Spinal cord (tissue), 10 donors: ENCODE results near the gene KCNN1. TPM values are rescaled to one million over a fixed set of nuclear protein-coding genes. Genes with fewer than 3 reads are reported as not detected.

ENCODE experiments used
- DNase-seq, 6 donors: peaks; one replicate each; pipeline versions ENCODE4 v3.0.0 to v3.0.0-alpha.2; 2013 to 2015; ENCODE audit warnings: low spot score in 6 of 6, low read depth in 4 of 6
- H3K27ac ChIP-seq: one replicate; pipeline ENCODE4 v1.5.1; 2013; ENCODE audit warnings: low read depth, low read length, control low read depth
- H3K27me3 ChIP-seq: one replicate; pipeline ENCODE4 v1.6.1; 2013; ENCODE audit warnings: low read length; ENCODE audit not compliant: control insufficient read depth, insufficient read depth
- H3K36me3 ChIP-seq: one replicate; pipeline ENCODE4 v1.6.1; 2013; ENCODE audit warnings: low read length; ENCODE audit not compliant: control insufficient read depth, insufficient read depth
- H3K4me1 ChIP-seq: one replicate; pipeline ENCODE4 v1.6.1; 2013; ENCODE audit warnings: low read length; ENCODE audit not compliant: control insufficient read depth, insufficient read depth
- H3K4me3 ChIP-seq: one replicate; pipeline ENCODE4 v1.5.1; 2013; ENCODE audit warnings: low read depth, low read length, control low read depth
- H3K9me3 ChIP-seq: one replicate; pipeline ENCODE4 v1.6.1; 2013; ENCODE audit warnings: low read length; ENCODE audit not compliant: control insufficient read depth, insufficient read depth
- WGBS: methylation state at CpG from one replicate; pipeline ENCODE4 v1.1.5; 2013; ENCODE audit warnings: missing lambda C conversion rate; ENCODE audit not compliant: insufficient coverage; 5-methylcytosine and 5-hydroxymethylcytosine counted together
- polyA plus RNA-seq, 2 donors: library from polyadenylated mRNA; unstranded; fragments of 120-200 nt; gene quantifications; one replicate each; pipeline ENCODE4 v1.2.1, GENCODE V29; 2013; ENCODE audit not compliant: insufficient read length in 2 of 2
- total RNA-seq, 2 donors: library from RNA; depleted of rRNA in 1 of 2; stranded (reverse); fragments of 120-200 nt in 1 of 2; fragments of >200 nt in 1 of 2; gene quantifications; one replicate each; pipeline versions ENCODE4 v1.2.3 to v1.2.4, GENCODE V29; 2013 to 2014
- donor health status: healthy.

KCNN1 gene
- total and polyA plus RNA-seq, 4 donors, result 7.3 to 45.1 (median 27.1) TPM

GRCh38 chr19:17933414-17934129, 33.3 kb upstream of the KCNN1 start:
- Histone ChIP-seq H3K27me3 (no peaks in the 10 kb centered on the region), H3K4me3 (peak overlapping the region; percentile 97), H3K4me1 (peaks cover 20% of the 10 kb centered on the region), H3K36me3 (peaks cover 26% of the 10 kb centered on the region), H3K27ac (no peak overlapping the region), H3K9me3 (no peaks in the 10 kb centered on the region)
- WGBS, result 19% methylated on average over 16 of the region's 19 CpGs
- DNase-seq, result no peak

GRCh38 chr19:17936379-17936778, 30.5 kb upstream of the KCNN1 start:
- no peak for DNase-seq
- 94% methylated on average over 21 of the region's 21 CpGs for WGBS
- Histone ChIP-seq H3K27me3 (no peaks in the 10 kb centered on the region), H3K27ac (no peak overlapping the region), H3K36me3 (peaks cover 51% of the 10 kb centered on the region), H3K4me1 (peaks cover 20% of the 10 kb centered on the region), H3K9me3 (no peaks in the 10 kb centered on the region), H3K4me3 (no peak overlapping the region)

GRCh38 chr19:17937371-17937900, 29.5 kb upstream of the KCNN1 start:
- Histone ChIP-seq H3K9me3 (no peaks in the 10 kb centered on the region), H3K36me3 (peaks cover 62% of the 10 kb centered on the region), H3K27ac (no peak overlapping the region), H3K4me3 (no peak overlapping the region), H3K27me3 (no peaks in the 10 kb centered on the region), H3K4me1 (peaks cover 12% of the 10 kb centered on the region)
- WGBS, result 94% methylated on average over 7 of the region's 9 CpGs
- no peak for DNase-seq

GRCh38 chr19:17938092-17938845, 28.6 kb upstream of the KCNN1 start:
- no peaks in the 10 kb centered on the region for H3K9me3 ChIP-seq
- 33% methylated on average over 4 of the region's 7 CpGs for WGBS
- H3K4me3 ChIP-seq, result no peak overlapping the region
- H3K4me1 ChIP-seq, result peaks cover 8% of the 10 kb centered on the region
- peaks cover 70% of the 10 kb centered on the region for H3K36me3 ChIP-seq
- DNase-seq, result peak in 3 of 6 donors; percentile 69 to 89 (median 87)
- H3K27ac ChIP-seq, result no peak overlapping the region
- H3K27me3 ChIP-seq, result no peaks in the 10 kb centered on the region

- H3K9me3 ChIP-seq, result no peaks in the 10 kb centered on the region
- H3K27ac ChIP-seq, result no peak overlapping the region
- peaks cover 69% of the 10 kb centered on the region for H3K36me3 ChIP-seq
- H3K27me3 ChIP-seq, result no peaks in the 10 kb centered on the region
- peaks cover 6% of the 10 kb centered on the region for H3K4me1 ChIP-seq
- WGBS, result 64% methylated on average over 15 of the region's 17 CpGs
- no peak for DNase-seq
- H3K4me3 ChIP-seq, result no peak overlapping the region
Observed at GRCh38 chr19:17942181-17942580, 24.7 kb upstream of the KCNN1 start.

GRCh38 chr19:17942582-17943273, 24.2 kb upstream of the KCNN1 start:
- DNase-seq, result no peak
- Histone ChIP-seq H3K27me3 (no peaks in the 10 kb centered on the region), H3K27ac (no peak overlapping the region), H3K4me1 (peaks cover 10% of the 10 kb centered on the region), H3K36me3 (peaks cover 66% of the 10 kb centered on the region), H3K4me3 (no peak overlapping the region), H3K9me3 (no peaks in the 10 kb centered on the region)
- WGBS, result 61% methylated on average over 38 of the region's 41 CpGs

GRCh38 chr19:17943274-17944221, 23.4 kb upstream of the KCNN1 start:
- peaks cover 11% of the 10 kb centered on the region for H3K4me1 ChIP-seq
- no peak overlapping the region for H3K4me3 ChIP-seq
- H3K9me3 ChIP-seq, result no peaks in the 10 kb centered on the region
- H3K27ac ChIP-seq, result no peak overlapping the region
- 65% methylated on average over 44 of the region's 57 CpGs for WGBS
- DNase-seq, result no peak
- peaks cover 65% of the 10 kb centered on the region for H3K36me3 ChIP-seq
- no peaks in the 10 kb centered on the region for H3K27me3 ChIP-seq

- Histone ChIP-seq H3K9me3 (no peaks in the 10 kb centered on the region), H3K27ac (no peak overlapping the region), H3K27me3 (peaks cover 3% of the 10 kb centered on the region), H3K36me3 (peaks cover 58% of the 10 kb centered on the region), H3K4me1 (peaks cover 19% of the 10 kb centered on the region), H3K4me3 (no peak overlapping the region)
- WGBS, result 90% methylated on average over 4 of the region's 4 CpGs
- DNase-seq, result no peak
Observed at GRCh38 chr19:17944301-17944700, 22.6 kb upstream of the KCNN1 start.
